GM19099 (cell line): ENCODE data around the gene TOP2B.

ENCODE experiments used
- POLR2A ChIP-seq: IDR thresholded peaks from 3 replicates; pipeline ENCODE4 v1.6.1; 2011; ENCODE audit warnings: low read depth; ENCODE audit not compliant: insufficient read length; ENCODE audit errors: extremely low read depth

Gene TOP2B

DNA sequence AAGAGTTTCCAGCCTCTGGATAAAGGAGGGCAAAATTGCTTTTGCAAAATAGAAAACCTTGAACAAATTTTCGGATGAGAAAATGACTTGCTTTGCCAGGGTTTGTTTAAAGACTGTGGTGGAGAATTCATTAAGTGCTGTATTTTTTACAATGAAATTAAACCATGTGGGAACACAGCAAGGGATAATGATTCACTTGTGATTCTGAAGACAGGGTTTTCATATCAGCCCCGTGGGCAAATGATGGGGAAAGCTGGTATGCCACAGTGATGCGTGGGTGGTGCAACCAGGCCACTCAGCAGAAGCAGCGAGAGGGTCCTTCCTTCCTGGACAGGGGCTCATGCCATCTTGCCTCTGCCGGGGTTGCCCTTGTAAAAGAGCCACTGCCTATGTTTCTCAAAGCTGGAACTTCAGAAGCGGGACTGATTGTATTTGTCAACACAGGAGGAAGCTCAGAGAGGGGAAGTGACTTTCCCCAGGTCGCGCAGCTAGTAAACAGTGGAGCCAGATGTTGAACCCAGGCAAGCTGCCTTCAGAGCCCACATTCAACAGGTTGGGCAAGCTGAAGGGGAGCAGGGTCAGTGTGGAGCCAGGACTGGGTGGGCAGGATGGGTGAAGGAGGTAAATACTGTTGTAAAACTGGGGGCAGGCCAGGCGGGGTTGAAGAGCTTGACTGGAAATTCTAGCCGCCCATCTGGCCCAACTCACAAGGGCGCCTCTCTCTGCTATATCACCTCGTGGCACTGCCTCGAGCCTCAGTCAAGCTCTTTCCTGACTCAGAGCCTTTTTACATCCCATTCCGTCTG is 79.1 kb downstream of the TOP2B start:
- no peak for TF ChIP-seq POLR2A

DNA sequence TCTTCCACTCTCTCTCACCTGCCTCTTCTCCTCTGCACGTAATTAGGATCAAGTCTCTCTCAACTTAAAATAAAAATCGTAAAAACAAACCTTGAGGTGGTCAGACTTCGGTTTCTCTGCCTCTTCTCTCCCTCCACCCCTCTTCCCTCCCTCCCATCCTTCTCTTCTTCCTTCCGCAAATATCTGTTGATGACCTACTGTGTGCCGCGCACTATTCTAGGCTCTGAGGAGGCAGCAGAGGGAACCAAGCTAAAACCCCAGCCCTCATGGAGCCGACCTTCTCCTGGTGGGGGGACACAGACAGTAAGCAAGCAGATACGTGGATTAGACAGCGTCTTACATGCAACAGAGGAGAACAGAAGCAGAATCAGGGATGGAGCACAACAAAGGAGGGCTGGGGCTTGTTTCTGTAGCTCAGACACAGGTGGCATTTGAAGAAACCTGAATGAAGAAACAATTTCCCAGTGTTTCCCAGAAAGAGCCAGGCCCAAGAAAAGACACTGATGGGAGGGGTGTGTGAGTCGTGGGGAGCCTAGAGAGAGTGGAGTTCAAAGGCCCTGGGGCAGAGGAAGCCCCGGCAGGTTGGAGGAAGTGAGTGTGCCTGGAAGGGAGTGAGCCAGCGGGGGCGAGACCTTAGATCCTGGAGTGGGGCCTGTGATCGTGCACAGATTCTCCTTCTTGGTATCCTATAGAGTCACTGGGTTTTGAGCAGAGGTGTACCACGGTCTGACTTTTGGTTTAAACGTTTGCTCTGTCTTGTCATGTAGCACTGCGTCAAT is 80.5 kb downstream of the TOP2B start:
- TF ChIP-seq POLR2A = no peak

DNA sequence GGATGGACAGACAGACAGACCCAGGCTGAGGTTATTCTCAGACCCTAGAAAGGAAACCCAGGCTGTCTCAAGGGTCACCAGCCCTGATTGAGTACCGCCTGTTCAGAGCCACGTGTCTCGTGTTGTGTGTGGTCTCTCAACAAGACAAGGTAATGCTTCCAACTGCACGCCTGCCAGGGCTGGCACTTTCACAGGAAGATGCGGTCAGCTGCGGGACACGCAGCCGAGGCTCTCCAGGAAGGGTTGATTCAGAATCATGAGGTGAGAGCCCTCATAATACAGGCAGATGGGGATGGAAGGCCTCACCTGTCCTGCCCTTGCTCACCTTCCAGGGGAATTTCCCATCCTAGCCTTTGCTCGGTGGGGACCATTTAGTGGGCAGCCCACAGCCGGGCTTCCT is 81.4 kb downstream of the TOP2B start:
- TF ChIP-seq POLR2A = no peak

DNA sequence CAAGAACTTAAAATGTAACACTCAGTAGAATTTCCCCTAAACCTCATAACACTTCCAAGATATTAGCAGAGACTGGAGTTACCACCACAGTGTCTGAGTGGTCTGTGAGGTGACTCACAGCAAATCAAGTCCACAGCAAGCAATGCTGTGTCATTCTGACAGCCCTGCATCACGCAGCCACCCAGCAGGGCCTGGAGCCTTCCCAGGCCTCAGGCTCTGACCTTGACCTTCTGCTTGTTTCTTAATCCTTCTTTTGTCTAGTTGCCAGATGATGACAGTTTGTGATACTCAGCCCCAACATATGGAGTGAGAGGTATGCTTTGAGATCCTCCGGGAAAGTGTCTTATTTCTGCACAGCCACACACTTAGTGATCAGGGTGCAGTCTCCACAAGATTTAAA is 82.5 kb downstream of the TOP2B start:
- no peak for TF ChIP-seq POLR2A

DNA sequence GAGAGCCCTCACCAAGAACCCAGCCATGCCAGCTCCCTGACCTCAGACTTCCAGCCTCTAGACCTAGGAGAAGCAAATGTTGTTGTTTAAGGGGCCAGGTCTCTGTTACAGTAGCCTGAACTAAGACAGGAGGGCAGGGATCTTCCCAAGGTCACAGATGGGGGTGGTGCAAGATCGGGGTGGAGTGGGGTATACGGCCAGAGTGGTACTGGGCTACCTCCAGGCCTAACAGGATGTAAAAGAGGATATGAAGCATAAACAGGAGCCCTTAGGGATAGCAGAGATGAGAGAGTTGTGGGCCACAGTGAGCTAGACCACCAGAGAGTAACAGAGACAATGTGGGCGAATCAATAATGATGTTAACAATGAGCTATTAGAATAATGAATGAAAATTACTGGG is 82.9 kb downstream of the TOP2B start:
- TF ChIP-seq POLR2A = no peak

DNA sequence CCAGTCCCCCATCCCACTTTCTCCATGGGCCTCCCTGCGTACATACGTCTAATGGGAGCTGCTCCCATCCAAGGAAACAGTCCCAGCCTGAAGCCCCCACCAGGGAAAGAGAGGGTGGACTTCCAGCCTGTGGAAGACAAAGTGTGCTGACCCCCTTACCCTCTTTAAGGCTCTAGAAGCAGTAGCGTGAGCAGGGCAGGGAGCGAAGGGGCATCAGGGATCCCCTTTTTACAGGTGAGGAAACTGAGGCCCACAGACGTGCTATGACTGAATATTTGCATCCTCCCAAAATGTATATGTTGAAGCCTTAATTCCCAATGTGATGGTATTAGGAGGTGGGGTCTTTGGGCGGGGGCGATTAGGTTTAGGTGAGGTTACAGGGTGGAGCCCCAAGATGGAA is 83.4 kb downstream of the TOP2B start:
- TF ChIP-seq POLR2A = no peak

DNA sequence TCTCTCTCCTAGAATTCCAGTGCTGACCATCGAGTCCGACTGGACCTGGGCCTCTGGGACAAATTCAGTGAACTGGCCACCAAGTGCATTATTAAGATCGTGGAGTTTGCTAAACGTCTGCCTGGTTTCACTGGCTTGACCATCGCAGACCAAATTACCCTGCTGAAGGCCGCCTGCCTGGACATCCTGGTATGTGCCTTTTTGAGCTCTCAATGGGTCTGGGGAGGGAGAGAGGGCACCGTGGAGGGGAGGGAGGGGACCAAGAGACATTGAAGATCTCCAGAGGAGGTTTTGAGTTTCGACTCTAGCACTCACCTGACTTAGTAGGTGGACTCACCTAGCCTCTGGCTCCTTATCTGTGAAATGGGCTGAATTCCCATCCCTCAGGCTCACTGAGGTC is 84.2 kb downstream of the TOP2B start:
- no peak for TF ChIP-seq POLR2A

DNA sequence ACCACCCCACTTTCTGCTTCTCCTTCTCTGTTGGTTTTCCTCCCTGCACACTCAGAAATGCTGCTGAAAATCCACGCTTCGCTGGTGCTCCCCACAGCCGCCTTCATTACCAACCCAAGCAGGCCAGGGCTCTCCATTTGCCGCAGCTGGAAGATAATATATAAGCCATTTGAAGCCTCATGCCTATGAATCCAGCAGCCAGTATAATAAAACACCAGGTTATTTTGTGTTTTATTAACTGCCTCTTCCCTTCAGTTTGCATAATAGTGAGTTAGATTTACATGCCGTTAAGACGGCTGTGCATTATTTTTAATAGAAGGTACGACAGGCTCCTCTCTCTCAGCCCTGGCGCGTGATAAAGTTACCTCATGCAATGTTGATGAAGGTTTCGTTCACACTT is 86.6 kb downstream of the TOP2B start:
- no peak for TF ChIP-seq POLR2A

DNA sequence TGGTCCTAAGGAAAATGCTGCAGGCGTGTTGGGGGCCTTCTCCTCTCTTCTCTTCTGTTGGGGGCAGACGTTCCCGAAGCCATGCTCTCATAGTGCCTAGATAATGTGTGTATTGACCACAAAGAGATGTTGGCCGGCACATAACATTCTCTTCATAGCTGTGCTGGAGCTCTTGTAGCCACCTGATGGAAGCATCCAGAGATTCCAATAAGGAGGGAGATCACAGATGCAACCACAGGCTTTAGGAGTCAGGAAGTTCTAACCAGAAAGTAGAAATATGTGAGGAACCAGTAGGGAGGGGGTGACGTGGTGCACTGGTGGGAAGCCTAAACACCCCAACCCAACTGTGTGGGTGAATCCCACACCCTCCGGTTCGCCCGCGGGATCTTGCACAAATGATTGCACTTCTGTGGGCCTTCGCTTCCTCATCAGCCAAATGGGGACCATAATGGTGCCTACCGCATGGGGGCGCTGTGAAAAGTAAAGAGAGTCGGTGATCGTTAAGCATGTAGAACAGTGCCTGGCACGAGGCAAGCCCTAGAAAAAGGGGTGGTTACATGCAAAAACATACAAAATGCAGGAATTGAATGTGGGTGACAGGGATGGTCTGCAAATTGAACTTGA is 87.8 kb downstream of the TOP2B start:
- TF ChIP-seq POLR2A = no peak

DNA sequence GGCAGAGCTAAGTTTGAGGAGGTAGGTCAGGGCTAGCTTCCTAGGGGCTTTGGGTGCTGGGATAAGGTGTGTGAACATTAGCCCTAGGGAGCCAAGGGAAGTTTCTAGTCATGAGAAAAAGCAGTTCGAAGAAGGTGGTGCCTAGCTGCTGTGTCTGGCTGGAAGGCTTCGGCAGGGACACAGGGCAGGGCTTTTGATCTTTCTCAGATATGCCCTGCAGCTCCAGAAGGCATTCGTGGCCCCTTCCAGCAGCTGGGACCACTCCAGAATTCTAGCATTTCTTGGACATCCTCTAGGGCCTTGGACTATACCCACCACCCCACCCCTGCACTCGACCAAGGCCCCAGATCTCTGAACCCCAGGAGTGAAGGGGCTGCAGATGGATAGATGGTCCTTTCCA is 88.6 kb downstream of the TOP2B start:
- no peak for TF ChIP-seq POLR2A

DNA sequence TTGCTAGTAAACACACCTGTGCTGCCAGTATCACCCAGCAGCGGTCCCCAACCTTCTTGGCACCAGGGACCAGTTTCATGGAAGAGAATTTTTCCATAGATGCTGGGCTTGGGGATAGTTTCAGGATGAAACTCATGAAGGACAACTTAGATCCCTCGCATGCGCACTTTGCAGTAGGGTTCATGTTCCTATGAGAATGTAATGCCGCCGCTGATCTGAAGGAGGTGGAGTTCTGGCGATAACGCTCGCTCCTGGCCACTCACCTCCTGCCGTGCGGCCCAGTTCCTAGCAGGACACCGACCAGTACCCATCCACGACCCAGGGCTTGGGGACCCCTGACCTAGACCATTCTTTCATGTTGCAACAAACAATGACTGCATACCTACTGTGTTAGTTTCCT is 89.7 kb downstream of the TOP2B start:
- no peak for TF ChIP-seq POLR2A

DNA sequence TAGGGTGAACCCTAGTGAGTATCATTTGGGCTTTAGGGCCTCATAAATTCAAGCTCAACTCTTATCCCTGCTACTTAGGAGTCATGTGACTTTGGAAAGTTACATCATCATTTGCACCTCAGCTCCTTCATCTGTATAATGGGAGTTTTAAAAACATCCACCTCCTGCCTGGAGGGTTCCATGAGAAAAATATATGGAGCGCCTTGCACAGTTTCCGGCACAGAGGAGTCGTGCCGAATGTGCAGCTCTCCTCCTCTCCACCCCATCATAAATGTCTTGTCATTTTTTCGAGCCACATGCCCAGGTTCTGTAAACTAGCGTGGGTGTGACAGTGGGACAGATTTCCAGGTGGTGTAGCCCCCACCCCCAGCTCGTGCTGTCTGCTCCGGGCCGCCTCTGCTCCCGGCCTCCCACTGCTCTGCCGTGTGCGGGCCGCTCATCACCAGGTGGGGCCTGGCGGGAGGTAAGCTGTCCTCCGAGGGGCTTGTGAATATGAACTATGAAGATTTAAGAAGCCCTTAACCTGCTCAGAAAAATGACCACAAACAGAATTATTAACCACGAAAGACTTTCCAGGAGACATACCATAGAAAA is 90.4 kb downstream of the TOP2B start:
- no peak for TF ChIP-seq POLR2A

DNA sequence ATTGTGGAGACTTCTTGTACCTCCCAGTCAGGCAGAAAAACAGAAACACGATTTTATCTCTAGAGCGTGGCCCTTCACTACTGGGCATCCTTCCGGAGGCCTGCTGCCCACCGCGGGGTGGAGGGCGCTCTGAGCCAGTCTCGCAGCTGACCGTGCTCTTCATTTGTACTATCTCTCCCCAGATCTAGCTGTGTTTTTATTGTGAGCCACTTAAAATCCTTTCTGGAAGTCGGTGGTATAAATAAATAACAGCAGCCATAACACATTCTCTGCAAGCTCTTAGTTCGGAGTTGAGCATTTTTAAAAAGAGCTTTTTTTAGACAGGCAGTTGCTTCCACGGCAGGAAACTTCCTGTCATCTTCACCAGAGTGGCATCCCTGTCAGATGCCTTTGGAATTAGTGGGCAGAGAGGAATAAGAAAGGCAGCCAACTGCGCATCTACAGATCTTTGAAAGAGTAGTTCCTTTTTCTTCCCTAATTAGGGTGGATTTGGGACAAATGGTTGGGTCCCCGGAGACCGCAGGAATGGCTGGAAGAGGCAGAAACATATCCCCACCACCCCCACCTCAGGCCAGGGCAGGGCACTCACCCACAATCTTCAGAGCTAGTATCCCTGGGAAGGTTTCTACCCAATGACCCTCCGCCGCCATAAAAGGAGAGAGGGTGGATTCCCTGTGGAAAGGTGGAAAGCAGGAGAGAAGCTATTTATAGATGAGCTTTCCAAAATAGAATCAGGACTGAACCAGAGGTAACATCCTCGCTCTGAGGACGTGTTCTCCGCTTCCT is 91.1 kb downstream of the TOP2B start:
- no peak for TF ChIP-seq POLR2A

DNA sequence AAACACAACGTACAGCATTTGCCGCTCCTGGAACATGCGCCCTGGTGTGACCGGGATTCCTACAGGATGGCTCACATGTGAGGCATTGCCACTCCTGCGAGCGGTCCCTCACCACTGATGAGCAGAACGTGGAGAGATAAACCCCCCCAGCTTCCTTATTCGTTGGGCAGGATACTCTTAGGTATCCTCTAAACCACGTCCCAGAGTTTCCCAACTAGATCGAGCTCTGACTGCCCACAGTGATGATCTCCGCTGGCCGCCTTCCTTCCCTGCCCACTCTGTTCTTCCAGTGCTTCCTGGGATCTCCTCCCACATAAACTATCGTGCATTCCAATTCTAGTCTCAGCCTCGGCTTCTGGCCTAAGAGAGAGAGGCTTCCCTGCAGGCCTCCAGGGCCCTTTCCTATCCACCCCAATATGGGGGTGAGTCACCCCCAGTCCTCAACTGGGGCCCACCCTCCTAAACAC is 91.8 kb downstream of the TOP2B start:
- TF ChIP-seq POLR2A = no peak

DNA sequence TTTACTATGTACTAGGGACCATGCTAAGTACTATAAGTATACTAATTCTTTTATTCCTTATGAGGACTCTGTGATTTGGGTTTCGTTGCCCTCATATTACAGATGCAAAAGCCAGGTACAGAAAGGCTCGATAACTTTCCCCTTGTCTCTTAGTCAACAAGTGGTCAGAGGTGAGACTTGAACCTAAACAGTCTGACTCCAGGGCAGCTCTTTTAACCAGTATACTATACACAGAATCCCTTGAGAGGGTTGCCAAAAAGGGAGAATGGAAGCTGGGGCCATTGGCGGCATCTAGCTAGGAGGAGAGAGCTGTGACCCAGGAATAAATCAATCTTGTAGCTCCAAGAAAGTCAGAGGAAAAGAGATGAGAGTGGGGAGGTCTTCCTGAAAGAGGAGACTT is 92.4 kb downstream of the TOP2B start:
- TF ChIP-seq POLR2A = no peak
